Gastroesophageal sphincter (tissue), 4 donors: ENCODE data around the gene PGA3. TPM values are rescaled to one million over a fixed set of nuclear protein-coding genes. Genes with fewer than 3 reads are reported as not detected.

Source experiments
- ATAC-seq: fragments of 150-250 bp; one replicate; pipeline ENCODE4 v1.9.1; 2016; ENCODE audit warnings: mild to moderate bottlenecking, moderate library complexity
- H3K27ac ChIP-seq, 4 donors: fragments of 200-600 bp; sonication (generic) in 3 of 4; 1 replicate in 3 of 4; 2 replicates in 1 of 4; pipeline ENCODE4 v1.5.1; 2016 to 2019
- H3K27me3 ChIP-seq: fragments of 200-600 bp; sonication (generic); one replicate; pipeline ENCODE4 v1.5.1; 2019
- H3K36me3 ChIP-seq, 2 donors: fragments of 200-600 bp; sonication (generic); one replicate each; pipeline ENCODE4 v1.5.1; 2019; ENCODE audit warnings: control low read depth in 1 of 2
- H3K4me1 ChIP-seq, 3 donors: fragments of 200-600 bp; sonication (generic); 1 replicate in 2 of 3; 2 replicates in 1 of 3; pipeline ENCODE4 v1.5.1; 2016 to 2019; ENCODE audit warnings: control low read depth in 2 of 3
- H3K4me3 ChIP-seq, 2 donors: fragments of 200-600 bp; sonication (generic); one replicate each; pipeline ENCODE4 v1.5.1; 2019; ENCODE audit warnings: mild to moderate bottlenecking in 1 of 2, moderate library complexity in 1 of 2
- H3K9me3 ChIP-seq, 3 donors: fragments of 200-600 bp; sonication (generic); one replicate each; pipeline ENCODE4 v1.5.1; 2017 to 2019; ENCODE audit warnings: control low read depth in 2 of 3
- EP300 ChIP-seq: sonication (generic); formaldehyde crosslinking; IDR thresholded peaks from one replicate; pipeline ENCODE4 v1.6.1; 2017; ENCODE audit warnings: antibody characterized with exemption, mild to moderate bottlenecking
- POLR2A ChIP-seq, 2 donors: fragments of 450-650 bp; IDR thresholded peaks; one replicate each; pipeline ENCODE4 v1.6.1; 2017; ENCODE audit warnings: antibody characterized with exemption in 2 of 2, mild to moderate bottlenecking in 2 of 2, moderate library complexity in 1 of 2
- POLR2AphosphoS5 ChIP-seq: sonication (generic); formaldehyde crosslinking; IDR thresholded peaks from one replicate; pipeline ENCODE4 v1.6.1; 2017; ENCODE audit warnings: antibody characterized with exemption
- WGBS, 2 donors: methylation state at CpG; one replicate each; pipeline ENCODE4 v1.1.5; 2018; ENCODE audit warnings: low coverage in 1 of 2; 5-methylcytosine and 5-hydroxymethylcytosine counted together
- total RNA-seq, 4 donors: library from RNA; depleted of rRNA; stranded (reverse); fragments of >200 nt; gene quantifications; one replicate each; pipeline ENCODE4 v1.1.0, GENCODE V29; 2016
- TF ChIP-seq, protein P1 (sequence below), 4 experiments: fragments of 200-600 bp in 2 of 4; fragments of 450-650 bp in 2 of 4; sonication (generic) in 1 of 4; IDR thresholded peaks; one replicate each; pipeline ENCODE4 v1.5.1; 2017 to 2019; ENCODE audit warnings: antibody characterized with exemption in 4 of 4, mild to moderate bottlenecking in 2 of 4, moderate library complexity in 2 of 4

PGA3 gene
- total RNA-seq, 4 donors from 2014 or later, result 0.81 TPM; not detected in 3

DNA sequence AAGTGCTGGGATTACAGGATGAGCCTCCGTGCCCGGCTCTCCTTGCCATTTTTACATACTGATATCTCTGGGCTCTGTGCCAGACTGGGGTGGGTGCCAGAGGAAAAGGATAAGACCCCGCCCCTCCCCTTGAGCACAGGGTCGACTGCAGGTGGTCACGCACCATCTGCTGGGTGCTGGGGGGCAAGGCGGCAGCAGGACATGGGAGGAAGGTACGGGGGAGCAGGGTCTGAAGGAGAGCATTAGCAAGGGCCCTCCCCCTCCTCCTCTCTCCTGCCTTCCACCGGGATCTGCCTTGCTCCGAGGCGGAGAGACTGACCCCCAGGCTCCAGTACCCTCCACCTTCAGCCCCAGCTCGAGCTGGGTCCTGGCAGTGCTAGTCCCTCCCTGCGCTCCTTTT, 9.7 kb upstream of the PGA3 start:
- 30% methylated on average over 6 of the region's 12 CpGs; no CpG with 5 or more reads in 1 of the 2 donors for WGBS, 2 donors
- H3K36me3 ChIP-seq, result no peaks in the 10 kb centered on the region

GRCh38 chr11:61194169-61194671, 9.1 kb upstream of the PGA3 start:
- no peak overlapping the region for H3K4me3 ChIP-seq
- no peak overlapping the region for H3K27ac ChIP-seq
- WGBS, 2 donors, result 49% methylated on average over 7 of the region's 12 CpGs; no CpG with 5 or more reads in 1 of the 2 donors
- no peak for ATAC-seq
- H3K4me1 ChIP-seq, result no peaks in the 10 kb centered on the region
- H3K36me3 ChIP-seq, result no peaks in the 10 kb centered on the region
- peaks cover 0 to 11% (median 0%) of the 10 kb centered on the region in 3 donors for H3K9me3 ChIP-seq
- TF ChIP-seq POLR2A (IDR thresholded peaks at IDR 0.05), result no peak
- no peak for TF ChIP-seq EP300
- TF ChIP-seq POLR2AphosphoS5, result no peak
- TF ChIP-seq, protein P1, sequence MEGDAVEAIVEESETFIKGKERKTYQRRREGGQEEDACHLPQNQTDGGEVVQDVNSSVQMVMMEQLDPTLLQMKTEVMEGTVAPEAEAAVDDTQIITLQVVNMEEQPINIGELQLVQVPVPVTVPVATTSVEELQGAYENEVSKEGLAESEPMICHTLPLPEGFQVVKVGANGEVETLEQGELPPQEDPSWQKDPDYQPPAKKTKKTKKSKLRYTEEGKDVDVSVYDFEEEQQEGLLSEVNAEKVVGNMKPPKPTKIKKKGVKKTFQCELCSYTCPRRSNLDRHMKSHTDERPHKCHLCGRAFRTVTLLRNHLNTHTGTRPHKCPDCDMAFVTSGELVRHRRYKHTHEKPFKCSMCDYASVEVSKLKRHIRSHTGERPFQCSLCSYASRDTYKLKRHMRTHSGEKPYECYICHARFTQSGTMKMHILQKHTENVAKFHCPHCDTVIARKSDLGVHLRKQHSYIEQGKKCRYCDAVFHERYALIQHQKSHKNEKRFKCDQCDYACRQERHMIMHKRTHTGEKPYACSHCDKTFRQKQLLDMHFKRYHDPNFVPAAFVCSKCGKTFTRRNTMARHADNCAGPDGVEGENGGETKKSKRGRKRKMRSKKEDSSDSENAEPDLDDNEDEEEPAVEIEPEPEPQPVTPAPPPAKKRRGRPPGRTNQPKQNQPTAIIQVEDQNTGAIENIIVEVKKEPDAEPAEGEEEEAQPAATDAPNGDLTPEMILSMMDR (IDR thresholded peaks at IDR 0.05), result no peak
- peaks cover 55% of the 10 kb centered on the region for H3K27me3 ChIP-seq

More for the DNA sequence above, 9.7 kb upstream of the PGA3 start:
- Histone ChIP-seq H3K9me3 (peaks cover 0 to 5% (median 0%) of the 10 kb centered on the region in 3 donors), H3K27me3 (peaks cover 56% of the 10 kb centered on the region), H3K4me3 (no peak overlapping the region), H3K27ac (no peak overlapping the region), H3K4me1 (no peaks in the 10 kb centered on the region)
- no peak for ATAC-seq
- TF ChIP-seq, protein P1 (IDR thresholded peaks at IDR 0.05), result no peak
- TF ChIP-seq EP300 (no peak), POLR2A (IDR thresholded peaks at IDR 0.05) (no peak), POLR2AphosphoS5 (no peak)

GRCh38 chr11:61194981-61195695, 8.2 kb upstream of the PGA3 start:
- WGBS, 2 donors, result 70 to 73% methylated on average over 4 to 7 of the region's 7 CpGs
- H3K9me3 ChIP-seq, result peaks cover 0 to 13% (median 0%) of the 10 kb centered on the region in 3 donors
- ATAC-seq, result no peak
- peaks cover 46% of the 10 kb centered on the region for H3K27me3 ChIP-seq
- TF ChIP-seq EP300 (no peak), POLR2AphosphoS5 (no peak), POLR2A (IDR thresholded peaks at IDR 0.05) (no peak)
- TF ChIP-seq, protein P1 (IDR thresholded peaks at IDR 0.05), result no peak
- no peaks in the 10 kb centered on the region for H3K4me1 ChIP-seq
- H3K36me3 ChIP-seq, result no peaks in the 10 kb centered on the region
- no peak overlapping the region for H3K4me3 ChIP-seq
- H3K27ac ChIP-seq, result no peak overlapping the region

- 47 to 86% methylated on average over 1 to 5 of the region's 7 CpGs for WGBS, 2 donors
- no peaks in the 10 kb centered on the region for H3K4me1 ChIP-seq
- H3K4me3 ChIP-seq, result no peak overlapping the region
- no peak for ATAC-seq
- TF ChIP-seq, protein P1 (IDR thresholded peaks at IDR 0.05), result no peak
- no peak for TF ChIP-seq POLR2A (IDR thresholded peaks at IDR 0.05)
- no peak for TF ChIP-seq EP300
- TF ChIP-seq POLR2AphosphoS5, result no peak
- H3K27ac ChIP-seq, result no peak overlapping the region
- H3K9me3 ChIP-seq, result peaks cover 0 to 13% (median 0%) of the 10 kb centered on the region in 3 donors
- H3K36me3 ChIP-seq, result no peaks in the 10 kb centered on the region
- H3K27me3 ChIP-seq, result peaks cover 40% of the 10 kb centered on the region
Observed at GRCh38 chr11:61195719-61196118, 7.6 kb upstream of the PGA3 start.

- Histone ChIP-seq H3K36me3 (no peaks in the 10 kb centered on the region), H3K9me3 (peaks cover 0 to 13% (median 0%) of the 10 kb centered on the region in 3 donors), H3K27me3 (peaks cover 27% of the 10 kb centered on the region), H3K4me1 (no peaks in the 10 kb centered on the region), H3K4me3 (no peak overlapping the region), H3K27ac (no peak overlapping the region)
- TF ChIP-seq POLR2A (IDR thresholded peaks at IDR 0.05) (no peak), POLR2AphosphoS5 (no peak), EP300 (no peak)
- TF ChIP-seq, protein P1 (IDR thresholded peaks at IDR 0.05), result no peak
- WGBS, 2 donors, result no CpG with 5 or more reads among the region's 6 CpGs
- ATAC-seq, result no peak
Observed at GRCh38 chr11:61198361-61198760, 5.0 kb upstream of the PGA3 start.
